Lower leg skin (tissue), 3 donors: Measurements from ENCODE around the gene TBC1D32.
"Not testable (repeated sequence)": the region's sequence is repeated elsewhere in the genome, so short reads cannot be mapped to it uniquely, and the experiment has no call there.

Experiments
- POLR2A ChIP-seq, 2 donors: fragments of 450-650 bp; IDR thresholded peaks; one replicate each; pipeline ENCODE4 v1.6.1; 2016 to 2017; ENCODE audit warnings: antibody characterized with exemption in 2 of 2, mild to moderate bottlenecking in 1 of 2, moderate library complexity in 1 of 2
- TF ChIP-seq, protein P1 (sequence below), 3 donors: fragments of 450-650 bp; IDR thresholded peaks; one replicate each; pipeline ENCODE4 v1.5.1; 2016; ENCODE audit warnings: antibody characterized with exemption in 3 of 3, mild to moderate bottlenecking in 3 of 3, moderate library complexity in 2 of 3

DNA sequence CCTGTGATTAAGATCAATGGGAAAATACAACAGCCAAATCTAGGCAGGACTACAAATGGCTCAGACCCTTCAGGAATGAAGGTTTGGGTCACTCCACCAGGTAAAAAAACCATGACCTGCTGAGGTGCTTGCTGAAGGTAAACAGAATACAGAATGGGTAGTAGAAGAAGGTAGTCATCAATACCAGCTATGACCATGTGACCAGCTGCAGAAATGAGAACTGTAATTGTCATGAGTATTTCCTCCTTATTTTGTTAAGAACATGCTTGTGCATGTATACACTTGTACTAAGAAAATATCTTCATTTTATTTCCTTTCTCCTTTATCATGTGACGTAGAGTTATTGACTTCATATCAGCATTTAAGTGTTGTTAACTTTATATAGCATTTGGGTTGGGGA, 161.8 kb downstream of the TBC1D32 start:
- TF ChIP-seq, protein P1, sequence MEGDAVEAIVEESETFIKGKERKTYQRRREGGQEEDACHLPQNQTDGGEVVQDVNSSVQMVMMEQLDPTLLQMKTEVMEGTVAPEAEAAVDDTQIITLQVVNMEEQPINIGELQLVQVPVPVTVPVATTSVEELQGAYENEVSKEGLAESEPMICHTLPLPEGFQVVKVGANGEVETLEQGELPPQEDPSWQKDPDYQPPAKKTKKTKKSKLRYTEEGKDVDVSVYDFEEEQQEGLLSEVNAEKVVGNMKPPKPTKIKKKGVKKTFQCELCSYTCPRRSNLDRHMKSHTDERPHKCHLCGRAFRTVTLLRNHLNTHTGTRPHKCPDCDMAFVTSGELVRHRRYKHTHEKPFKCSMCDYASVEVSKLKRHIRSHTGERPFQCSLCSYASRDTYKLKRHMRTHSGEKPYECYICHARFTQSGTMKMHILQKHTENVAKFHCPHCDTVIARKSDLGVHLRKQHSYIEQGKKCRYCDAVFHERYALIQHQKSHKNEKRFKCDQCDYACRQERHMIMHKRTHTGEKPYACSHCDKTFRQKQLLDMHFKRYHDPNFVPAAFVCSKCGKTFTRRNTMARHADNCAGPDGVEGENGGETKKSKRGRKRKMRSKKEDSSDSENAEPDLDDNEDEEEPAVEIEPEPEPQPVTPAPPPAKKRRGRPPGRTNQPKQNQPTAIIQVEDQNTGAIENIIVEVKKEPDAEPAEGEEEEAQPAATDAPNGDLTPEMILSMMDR (IDR thresholded peaks at IDR 0.05): not testable (repeated sequence)
- TF ChIP-seq POLR2A (IDR thresholded peaks at IDR 0.05): not testable (repeated sequence)
